CD4-positive, alpha-beta T cell (primary cell): Measurements from ENCODE around the gene ATP10A. TPM values are rescaled to one million over a fixed set of nuclear protein-coding genes. Genes with fewer than 3 reads are reported as not detected.

Source experiments
- ATAC-seq: fragments of 200-7000 bp; cut with Tn5 transposase; one replicate; pipeline ENCODE4 v1.10.0; 2022; ENCODE audit warnings: mild to moderate bottlenecking; ENCODE audit not compliant: poor library complexity
- CTCF ChIA-PET: fragments of 350-600 bp; sonication (Branson Sonifier 250); formaldehyde crosslinking; loops from one replicate; lab custom pipeline; 2021; ENCODE audit warnings: antibody characterized with exemption, inconsistent platforms; lab: Charles Lee
- POLR2A ChIA-PET: fragments of 350-600 bp; sonication (Branson Sonifier 250); formaldehyde crosslinking; loops from one replicate; lab custom pipeline; 2021; ENCODE audit warnings: antibody characterized with exemption, inconsistent platforms; lab: Charles Lee
- DNase-seq, 14 experiments: peaks; one replicate each; pipeline ENCODE4 v3.0.0-alpha.2; 2013 to 2020; ENCODE audit warnings: mixed read lengths in 2 of 14
- H3K27ac ChIP-seq, 2 donors: one replicate each; pipeline versions ENCODE4 v1.5.1 to v1.7.0; 2013; ENCODE audit warnings: low read length in 2 of 2, low read depth in 1 of 2, mild to moderate bottlenecking in 1 of 2
- H3K27me3 ChIP-seq, 2 experiments: 1 replicate in 1 of 2; 2 replicates in 1 of 2; pipeline versions ENCODE4 v1.6.1 to v1.7.0; 2013; ENCODE audit warnings: low read length in 2 of 2, control low read depth in 1 of 2, mild to moderate bottlenecking in 1 of 2, moderate library complexity in 1 of 2; ENCODE audit not compliant: insufficient read depth in 2 of 2, control insufficient read depth in 1 of 2
- H3K36me3 ChIP-seq: one replicate; pipeline ENCODE4 v1.6.1; 2013; ENCODE audit warnings: low read length, control low read depth; ENCODE audit not compliant: insufficient read depth
- H3K4me1 ChIP-seq: one replicate; pipeline ENCODE4 v1.6.1; 2013; ENCODE audit warnings: low read length, control low read depth; ENCODE audit not compliant: insufficient read depth
- H3K4me3 ChIP-seq: one replicate; pipeline ENCODE4 v1.5.1; 2013; ENCODE audit warnings: mild to moderate bottlenecking, low read length, moderate library complexity
- H3K9me3 ChIP-seq, 2 experiments: 1 replicate in 1 of 2; 2 replicates in 1 of 2; pipeline versions ENCODE4 v1.6.1 to v1.7.0; 2013; ENCODE audit warnings: low read length in 2 of 2, mild to moderate bottlenecking in 2 of 2, control low read depth in 1 of 2, moderate library complexity in 1 of 2; ENCODE audit not compliant: control insufficient read depth in 1 of 2, insufficient read depth in 1 of 2
- H3K27ac Mint-ChIP-seq: one replicate; pipeline ENCODE4 v1.8.0; 2020; ENCODE audit warnings: mixed read lengths
- H3K27me3 Mint-ChIP-seq: one replicate; pipeline ENCODE4 v1.8.0; 2021; ENCODE audit warnings: mixed read lengths
- H3K36me3 Mint-ChIP-seq: one replicate; pipeline ENCODE4 v1.8.0; 2021; ENCODE audit warnings: low read depth, mixed read lengths
- H3K4me1 Mint-ChIP-seq: one replicate; pipeline ENCODE4 v1.8.0; 2021; ENCODE audit warnings: low read depth, mixed read lengths
- H3K4me3 Mint-ChIP-seq: one replicate; pipeline ENCODE4 v1.8.0; 2020; ENCODE audit warnings: mild to moderate bottlenecking, mixed read lengths
- H3K9me3 Mint-ChIP-seq: one replicate; pipeline ENCODE4 v1.8.0; 2020; ENCODE audit warnings: mixed read lengths
- intact Hi-C, 2 experiments: fragments of 100-400 bp; cut with DNase I in 1 of 2; cut with micrococcal nuclease in 1 of 2; formaldehyde crosslinking; loops; one replicate each; pipeline versions ENCODE4 v1.15.1 to v1.9.0; 2023 to 2025; cut with DNase I, micrococcal nuclease
- polyA plus RNA-seq, 2 donors: library from polyadenylated mRNA; unstranded; fragments of 120-200 nt; gene quantifications; one replicate each; pipeline ENCODE4 v1.2.1, GENCODE V29; 2013
- total RNA-seq, 174 experiments: library from RNA in 2 of 174; stranded (reverse) in 2 of 174; gene quantifications; one replicate each; pipeline ENCODE4 v1.2.3 and lab custom pipeline; 2021 to 2026
- TF ChIP-seq, protein P1 (sequence below): fragments of 200-600 bp; IDR thresholded peaks from one replicate; pipeline ENCODE4 v1.8.0; 2022; ENCODE audit warnings: antibody characterized with exemption, mild to moderate bottlenecking

ATP10A gene, protein sequence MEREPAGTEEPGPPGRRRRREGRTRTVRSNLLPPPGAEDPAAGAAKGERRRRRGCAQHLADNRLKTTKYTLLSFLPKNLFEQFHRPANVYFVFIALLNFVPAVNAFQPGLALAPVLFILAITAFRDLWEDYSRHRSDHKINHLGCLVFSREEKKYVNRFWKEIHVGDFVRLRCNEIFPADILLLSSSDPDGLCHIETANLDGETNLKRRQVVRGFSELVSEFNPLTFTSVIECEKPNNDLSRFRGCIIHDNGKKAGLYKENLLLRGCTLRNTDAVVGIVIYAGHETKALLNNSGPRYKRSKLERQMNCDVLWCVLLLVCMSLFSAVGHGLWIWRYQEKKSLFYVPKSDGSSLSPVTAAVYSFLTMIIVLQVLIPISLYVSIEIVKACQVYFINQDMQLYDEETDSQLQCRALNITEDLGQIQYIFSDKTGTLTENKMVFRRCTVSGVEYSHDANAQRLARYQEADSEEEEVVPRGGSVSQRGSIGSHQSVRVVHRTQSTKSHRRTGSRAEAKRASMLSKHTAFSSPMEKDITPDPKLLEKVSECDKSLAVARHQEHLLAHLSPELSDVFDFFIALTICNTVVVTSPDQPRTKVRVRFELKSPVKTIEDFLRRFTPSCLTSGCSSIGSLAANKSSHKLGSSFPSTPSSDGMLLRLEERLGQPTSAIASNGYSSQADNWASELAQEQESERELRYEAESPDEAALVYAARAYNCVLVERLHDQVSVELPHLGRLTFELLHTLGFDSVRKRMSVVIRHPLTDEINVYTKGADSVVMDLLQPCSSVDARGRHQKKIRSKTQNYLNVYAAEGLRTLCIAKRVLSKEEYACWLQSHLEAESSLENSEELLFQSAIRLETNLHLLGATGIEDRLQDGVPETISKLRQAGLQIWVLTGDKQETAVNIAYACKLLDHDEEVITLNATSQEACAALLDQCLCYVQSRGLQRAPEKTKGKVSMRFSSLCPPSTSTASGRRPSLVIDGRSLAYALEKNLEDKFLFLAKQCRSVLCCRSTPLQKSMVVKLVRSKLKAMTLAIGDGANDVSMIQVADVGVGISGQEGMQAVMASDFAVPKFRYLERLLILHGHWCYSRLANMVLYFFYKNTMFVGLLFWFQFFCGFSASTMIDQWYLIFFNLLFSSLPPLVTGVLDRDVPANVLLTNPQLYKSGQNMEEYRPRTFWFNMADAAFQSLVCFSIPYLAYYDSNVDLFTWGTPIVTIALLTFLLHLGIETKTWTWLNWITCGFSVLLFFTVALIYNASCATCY (N-terminal part only)
- total RNA-seq (10 to 100 TPM; 30.0 to 30.4 TPM), total RNA-seq (lab: John Stamatoyannopoulos, UW) (34.8 to 190 (median 80.2) reads per million in 172 experiments)
- 13.3 TPM for polyA plus RNA-seq (2013, experiment 1 of 2)
- 18.6 TPM for polyA plus RNA-seq (2013, experiment 2 of 2)

DNA sequence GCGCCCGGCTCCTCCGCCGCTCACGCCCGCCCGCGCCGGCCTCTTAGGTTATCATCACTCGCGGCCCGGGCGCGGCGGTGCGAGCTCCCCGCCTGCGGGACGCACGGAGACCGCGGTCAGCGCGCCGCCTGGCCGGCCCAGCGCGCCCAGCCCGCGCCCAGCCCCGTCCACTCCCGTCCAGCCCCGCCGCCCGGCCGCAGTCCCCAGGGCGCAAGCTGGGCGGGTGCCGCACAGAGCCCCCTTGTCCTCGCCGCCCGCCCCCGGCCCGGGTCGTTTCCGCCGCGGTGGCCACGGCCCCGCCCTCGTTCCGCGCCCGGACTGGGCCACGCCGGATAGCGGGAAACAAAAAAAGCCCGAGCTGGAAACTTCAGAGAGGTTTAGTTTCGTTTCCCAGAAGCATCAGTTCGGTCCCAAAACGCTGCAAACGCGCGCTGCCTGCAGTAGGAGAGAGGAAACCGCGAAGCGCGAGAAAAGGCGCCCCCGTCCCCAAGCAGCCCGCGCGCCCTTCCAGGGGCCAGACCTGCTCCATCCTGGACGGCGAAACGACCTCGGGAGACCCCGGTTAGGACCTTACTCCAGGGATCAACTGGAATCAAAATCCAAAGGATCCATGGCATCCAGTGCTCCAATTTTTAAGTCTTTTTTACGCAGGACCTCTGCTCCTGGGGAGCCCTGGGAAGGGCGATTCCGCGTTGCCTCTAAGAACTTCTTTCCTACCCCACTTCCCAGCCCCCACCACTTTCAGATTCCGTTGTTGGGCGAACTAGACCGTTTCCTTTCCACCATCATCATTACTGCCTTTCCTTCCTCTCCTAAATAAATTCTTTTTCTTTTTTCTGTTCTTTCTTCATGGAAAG lies at the start of gene ATP10A:
Gene ATP10A, minus strand, starts transcription at position 217 of the 857 bp plus-strand sequence. CDS start 231 bp downstream, outside the sequence.
- H3K4me3 Mint-ChIP-seq = peak within 1 kb of the TSS; percentile 96
- peak within 1 kb of the TSS; percentile 80 to 86 for H3K27ac ChIP-seq
- intact Hi-C loops = loop anchor here (2.0 to 5.0 kb wide), 4 partner anchors 15 to 219 kb away; no protein-coding TSS in a partner anchor
- no peaks in the 10 kb centered on the region for H3K27me3 Mint-ChIP-seq
- H3K9me3 Mint-ChIP-seq = no peaks in the 10 kb centered on the region
- H3K4me3 ChIP-seq = peak within 1 kb of the TSS; percentile 89
- H3K4me1 ChIP-seq = peaks cover 50% of the 10 kb centered on the region
- peak in 9 of 14 experiments; percentile 31 to 73 (median 61) for DNase-seq
- TF ChIP-seq, protein P1, sequence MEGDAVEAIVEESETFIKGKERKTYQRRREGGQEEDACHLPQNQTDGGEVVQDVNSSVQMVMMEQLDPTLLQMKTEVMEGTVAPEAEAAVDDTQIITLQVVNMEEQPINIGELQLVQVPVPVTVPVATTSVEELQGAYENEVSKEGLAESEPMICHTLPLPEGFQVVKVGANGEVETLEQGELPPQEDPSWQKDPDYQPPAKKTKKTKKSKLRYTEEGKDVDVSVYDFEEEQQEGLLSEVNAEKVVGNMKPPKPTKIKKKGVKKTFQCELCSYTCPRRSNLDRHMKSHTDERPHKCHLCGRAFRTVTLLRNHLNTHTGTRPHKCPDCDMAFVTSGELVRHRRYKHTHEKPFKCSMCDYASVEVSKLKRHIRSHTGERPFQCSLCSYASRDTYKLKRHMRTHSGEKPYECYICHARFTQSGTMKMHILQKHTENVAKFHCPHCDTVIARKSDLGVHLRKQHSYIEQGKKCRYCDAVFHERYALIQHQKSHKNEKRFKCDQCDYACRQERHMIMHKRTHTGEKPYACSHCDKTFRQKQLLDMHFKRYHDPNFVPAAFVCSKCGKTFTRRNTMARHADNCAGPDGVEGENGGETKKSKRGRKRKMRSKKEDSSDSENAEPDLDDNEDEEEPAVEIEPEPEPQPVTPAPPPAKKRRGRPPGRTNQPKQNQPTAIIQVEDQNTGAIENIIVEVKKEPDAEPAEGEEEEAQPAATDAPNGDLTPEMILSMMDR = no peak
- H3K27ac Mint-ChIP-seq = peak within 1 kb of the TSS; percentile 93
- ChIA-PET CTCF (interaction anchor here (1.3 to 1.9 kb wide), 2 partner anchors 10 to 14 kb away, joined by 3 to 8 read pairs; no protein-coding TSS in a partner anchor), POLR2A (interaction anchor here (0.6 to 5.9 kb wide), 7 partner anchors 10 to 80 kb away, joined by 3 to 127 read pairs (median 19); no protein-coding TSS in a partner anchor)
- peaks cover 43% of the 10 kb centered on the region for H3K4me1 Mint-ChIP-seq
- H3K36me3 Mint-ChIP-seq = peaks cover 31% of the 10 kb centered on the region
- H3K9me3 ChIP-seq = no peaks in the 10 kb centered on the region
- no peak for ATAC-seq
- H3K27me3 ChIP-seq = no peaks in the 10 kb centered on the region
- peaks cover under 1% of the 10 kb centered on the region for H3K36me3 ChIP-seq

DNA sequence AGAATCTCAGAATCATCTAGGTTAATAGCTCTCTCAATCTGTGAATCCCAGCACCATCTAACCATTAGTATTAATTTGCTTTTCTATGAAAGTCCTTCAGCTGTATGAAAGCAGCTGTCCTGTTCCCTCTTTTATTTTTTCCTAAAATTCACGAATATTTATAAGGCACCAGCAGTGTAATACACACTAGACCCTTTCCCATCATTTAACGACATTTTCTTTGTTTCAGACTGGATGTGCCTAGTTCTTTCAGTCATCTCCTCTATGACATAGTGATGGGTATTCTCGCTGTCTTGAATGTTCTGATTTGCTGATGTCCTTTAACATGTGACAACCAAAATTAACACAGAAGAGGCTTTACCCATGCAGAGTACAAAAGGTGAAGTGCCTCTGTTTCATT lies 48.9 kb upstream of the ATP10A start:
- Histone ChIP-seq H3K9me3 (no peaks in the 10 kb centered on the region), H3K36me3 (no peaks in the 10 kb centered on the region), H3K4me3 (no peak overlapping the region), H3K27me3 (no peaks in the 10 kb centered on the region), H3K4me1 (no peaks in the 10 kb centered on the region), H3K27ac (no peak overlapping the region)
- no peak overlapping the region for H3K4me3 Mint-ChIP-seq
- no peaks in the 10 kb centered on the region for H3K36me3 Mint-ChIP-seq
- H3K9me3 Mint-ChIP-seq = no peaks in the 10 kb centered on the region
- no peaks in the 10 kb centered on the region for H3K27me3 Mint-ChIP-seq
- H3K4me1 Mint-ChIP-seq = no peaks in the 10 kb centered on the region
- intact Hi-C loops = no loop called here
- no peak overlapping the region for H3K27ac Mint-ChIP-seq
- TF ChIP-seq, protein P1 = no peak
- ChIA-PET CTCF (interaction anchor here (1.8 kb wide), 1 partner anchor 22 kb away, joined by 4 read pairs; no protein-coding TSS in a partner anchor), POLR2A (no interaction called here)
- ATAC-seq = no peak
- no peak for DNase-seq
